Measurements from ENCODE around the gene FAAH.

- no peak for TF ChIP-seq CTCF (IDR thresholded peaks at IDR 0.05; ENCODE audit: low read depth, low read length)
- no peak for TF ChIP-seq EZH2phosphoT487 (IDR thresholded peaks at IDR 0.05; ENCODE audit: low read depth)
Observed at GRCh38 chr1:46370214-46370633, 23.9 kb upstream of the FAAH start.
